Measurements from ENCODE around the gene KIF14. TPM values are rescaled to one million over a fixed set of nuclear protein-coding genes. Genes with fewer than 3 reads are reported as not detected.
"Not testable (repeated sequence)": the region's sequence is repeated elsewhere in the genome, so short reads cannot be mapped to it uniquely, and the experiment has no call there.

The KIF14 gene
- total RNA-seq, 1 donor from 2014 or later, result 3.8 TPM

GRCh38 chr1:200526709-200527612, 93.6 kb downstream of the KIF14 start:
- DNase-seq (ENCODE audit: low spot score), result no peak
- Mint-ChIP-seq H3K27ac (ENCODE audit: unreplicated experiment) (no peak overlapping the region), H3K4me3 (ENCODE audit: unreplicated experiment) (no peak overlapping the region), H3K4me1 (ENCODE audit: unreplicated experiment) (no peaks in the 10 kb centered on the region), H3K36me3 (ENCODE audit: low read depth, unreplicated experiment) (no peaks in the 10 kb centered on the region), H3K27me3 (ENCODE audit: unreplicated experiment) (no peaks in the 10 kb centered on the region), H3K9me3 (ENCODE audit: unreplicated experiment) (no peaks in the 10 kb centered on the region)
- TF ChIP-seq CTCF (IDR thresholded peaks at IDR 0.05; ENCODE audit: unreplicated experiment), result no peak

GRCh38 chr1:200525090-200525987, 95.2 kb downstream of the KIF14 start:
- H3K4me1 Mint-ChIP-seq (ENCODE audit: unreplicated experiment), result no peaks in the 10 kb centered on the region
- DNase-seq (ENCODE audit: low spot score), result no peak
- H3K36me3 Mint-ChIP-seq (ENCODE audit: low read depth, unreplicated experiment), result no peaks in the 10 kb centered on the region
- no peak for TF ChIP-seq CTCF (IDR thresholded peaks at IDR 0.05; ENCODE audit: unreplicated experiment)
- H3K27me3 Mint-ChIP-seq (ENCODE audit: unreplicated experiment), result no peaks in the 10 kb centered on the region
- H3K4me3 Mint-ChIP-seq (ENCODE audit: unreplicated experiment), result no peak overlapping the region
- no peaks in the 10 kb centered on the region for H3K9me3 Mint-ChIP-seq (ENCODE audit: unreplicated experiment)
- H3K27ac Mint-ChIP-seq (ENCODE audit: unreplicated experiment), result no peak overlapping the region

GRCh38 chr1:200524551-200524950, 96.0 kb downstream of the KIF14 start:
- not testable (repeated sequence) for H3K27me3 Mint-ChIP-seq (ENCODE audit: unreplicated experiment); DNase-seq (ENCODE audit: low spot score); H3K36me3 Mint-ChIP-seq (ENCODE audit: low read depth, unreplicated experiment); H3K4me3 Mint-ChIP-seq (ENCODE audit: unreplicated experiment); H3K4me1 Mint-ChIP-seq (ENCODE audit: unreplicated experiment); H3K27ac Mint-ChIP-seq (ENCODE audit: unreplicated experiment); H3K9me3 Mint-ChIP-seq (ENCODE audit: unreplicated experiment)

- DNase-seq (ENCODE audit: low spot score), result no peak
- TF ChIP-seq CTCF (IDR thresholded peaks at IDR 0.05; ENCODE audit: unreplicated experiment), result no peak
- H3K9me3 Mint-ChIP-seq (ENCODE audit: unreplicated experiment), result no peaks in the 10 kb centered on the region
- no peaks in the 10 kb centered on the region for H3K36me3 Mint-ChIP-seq (ENCODE audit: low read depth, unreplicated experiment)
- no peak overlapping the region for H3K4me3 Mint-ChIP-seq (ENCODE audit: unreplicated experiment)
- no peak overlapping the region for H3K27ac Mint-ChIP-seq (ENCODE audit: unreplicated experiment)
- H3K4me1 Mint-ChIP-seq (ENCODE audit: unreplicated experiment), result no peaks in the 10 kb centered on the region
- H3K27me3 Mint-ChIP-seq (ENCODE audit: unreplicated experiment), result no peaks in the 10 kb centered on the region
These were observed 96.5 kb downstream of the KIF14 start for GRCh38 chr1:200524092-200524491.

- H3K4me3 Mint-ChIP-seq (ENCODE audit: unreplicated experiment), result no peak overlapping the region
- no peaks in the 10 kb centered on the region for H3K9me3 Mint-ChIP-seq (ENCODE audit: unreplicated experiment)
- H3K36me3 Mint-ChIP-seq (ENCODE audit: low read depth, unreplicated experiment), result no peaks in the 10 kb centered on the region
- no peak overlapping the region for H3K27ac Mint-ChIP-seq (ENCODE audit: unreplicated experiment)
- H3K4me1 Mint-ChIP-seq (ENCODE audit: unreplicated experiment), result no peaks in the 10 kb centered on the region
- no peaks in the 10 kb centered on the region for H3K27me3 Mint-ChIP-seq (ENCODE audit: unreplicated experiment)
- no peak for DNase-seq (ENCODE audit: low spot score)
- no peak for TF ChIP-seq CTCF (IDR thresholded peaks at IDR 0.05; ENCODE audit: unreplicated experiment)
These were observed 99.8 kb downstream of the KIF14 start for GRCh38 chr1:200520735-200521134.
